RPMI8226 (cell line): ENCODE results near the gene ALDH1L1.

ENCODE experiments used
- DNase-seq: peaks from one replicate; pipeline ENCODE4 v3.0.0-alpha.2; 2015

Gene ALDH1L1

DNA sequence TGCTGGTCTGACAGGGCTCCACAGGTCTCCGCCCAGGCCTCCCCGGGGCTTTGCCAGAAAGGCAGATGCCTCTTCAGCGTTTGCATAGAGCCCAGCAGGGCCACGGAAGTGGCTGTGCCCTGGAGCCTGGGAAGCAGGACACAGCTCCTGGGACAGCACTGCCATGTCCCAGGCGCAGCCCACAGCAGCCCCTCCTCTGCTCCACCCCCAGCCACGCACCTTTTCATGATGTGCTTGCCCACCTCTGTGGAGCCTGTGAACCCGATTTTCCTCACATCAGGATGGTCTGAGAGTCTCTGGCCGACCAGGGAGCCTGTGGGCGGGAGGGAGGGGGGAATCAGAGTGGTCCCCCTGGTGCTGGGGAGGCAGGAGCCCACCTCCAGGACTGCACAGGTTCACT is 62.6 kb downstream of the ALDH1L1 start:
- DNase-seq: no peak

DNA sequence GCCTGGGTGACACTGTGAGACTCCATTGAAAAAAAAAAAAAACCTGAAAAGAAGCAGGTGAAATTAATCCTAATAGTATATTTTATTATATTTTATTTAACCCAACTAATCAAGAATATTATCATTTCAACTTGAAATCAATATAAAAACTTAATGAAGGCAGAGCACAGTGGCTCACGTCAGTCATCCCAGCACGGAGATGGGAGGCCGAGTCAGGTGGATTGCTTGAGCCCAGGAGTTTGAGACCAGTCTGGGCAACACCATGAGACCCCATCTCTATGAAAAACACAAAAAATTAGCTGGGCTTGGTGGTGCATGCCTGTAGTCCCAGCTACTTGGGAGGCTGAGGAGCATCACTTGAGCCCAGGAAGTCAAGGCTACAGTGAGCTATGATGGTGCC is 63.2 kb downstream of the ALDH1L1 start:
- no peak for DNase-seq

DNA sequence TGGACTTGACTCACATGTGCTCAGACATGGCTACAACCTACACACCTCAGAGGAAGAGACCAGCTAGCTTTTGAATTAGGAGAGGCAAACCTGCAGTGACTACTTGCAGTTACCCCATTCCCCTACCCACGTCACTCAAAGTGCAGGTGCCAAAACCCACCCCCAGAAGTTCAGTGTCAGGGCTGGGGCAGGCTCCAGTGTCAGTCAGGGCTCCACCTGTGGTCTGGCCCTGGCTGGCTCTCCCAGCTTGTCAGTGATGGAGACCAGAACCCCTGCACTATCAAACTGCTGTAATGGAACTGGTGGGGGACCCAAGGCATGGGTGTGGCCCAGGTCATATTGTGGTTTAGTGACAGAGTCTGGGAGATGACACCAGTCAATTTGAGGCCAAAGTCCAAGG is 63.9 kb downstream of the ALDH1L1 start:
- no peak for DNase-seq

DNA sequence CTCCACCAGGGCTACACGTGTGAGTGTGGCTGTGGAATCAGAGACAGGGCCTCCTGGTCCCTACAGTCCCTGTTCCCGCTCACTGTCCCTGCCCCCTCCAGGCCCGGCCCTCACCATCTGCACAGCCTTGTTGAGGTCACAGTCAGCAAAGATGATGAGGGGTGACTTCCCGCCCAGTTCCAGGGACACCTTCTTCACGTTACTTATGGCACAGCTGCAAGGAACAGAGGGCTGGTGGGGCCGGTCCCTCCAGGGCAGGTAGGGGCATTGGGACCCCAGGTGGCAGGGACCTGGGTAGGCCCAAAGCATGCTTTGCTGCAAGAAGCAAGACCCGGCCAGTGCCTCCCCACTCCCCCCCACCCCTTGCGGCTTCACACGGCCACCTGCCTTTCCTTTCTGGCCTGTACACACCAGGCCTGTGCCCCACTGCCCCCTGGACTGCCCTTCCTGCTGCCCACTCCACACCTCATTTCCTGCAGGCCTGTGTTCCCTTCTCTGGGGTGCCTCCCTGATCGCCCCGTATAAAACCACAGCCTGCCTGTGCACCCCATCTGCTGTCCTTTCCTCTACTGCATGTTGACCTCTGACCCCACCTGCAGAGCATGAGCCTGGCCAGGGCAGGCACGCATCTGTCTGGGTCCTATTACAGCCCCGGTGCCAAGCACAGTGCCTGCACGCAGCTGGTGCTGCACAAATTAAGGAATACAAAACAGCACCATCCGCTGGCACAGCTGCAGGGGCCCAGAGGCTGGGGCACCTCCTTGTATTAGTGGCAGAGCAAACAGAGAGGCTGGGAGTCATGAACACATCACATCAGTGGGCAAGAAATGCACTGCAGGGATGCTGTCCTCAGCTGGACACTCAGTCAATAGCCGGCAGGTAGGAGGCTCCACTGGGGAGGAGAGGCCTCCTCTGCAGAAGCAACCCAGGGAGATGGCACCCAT is 65.7 kb downstream of the ALDH1L1 start:
- no peak for DNase-seq

DNA sequence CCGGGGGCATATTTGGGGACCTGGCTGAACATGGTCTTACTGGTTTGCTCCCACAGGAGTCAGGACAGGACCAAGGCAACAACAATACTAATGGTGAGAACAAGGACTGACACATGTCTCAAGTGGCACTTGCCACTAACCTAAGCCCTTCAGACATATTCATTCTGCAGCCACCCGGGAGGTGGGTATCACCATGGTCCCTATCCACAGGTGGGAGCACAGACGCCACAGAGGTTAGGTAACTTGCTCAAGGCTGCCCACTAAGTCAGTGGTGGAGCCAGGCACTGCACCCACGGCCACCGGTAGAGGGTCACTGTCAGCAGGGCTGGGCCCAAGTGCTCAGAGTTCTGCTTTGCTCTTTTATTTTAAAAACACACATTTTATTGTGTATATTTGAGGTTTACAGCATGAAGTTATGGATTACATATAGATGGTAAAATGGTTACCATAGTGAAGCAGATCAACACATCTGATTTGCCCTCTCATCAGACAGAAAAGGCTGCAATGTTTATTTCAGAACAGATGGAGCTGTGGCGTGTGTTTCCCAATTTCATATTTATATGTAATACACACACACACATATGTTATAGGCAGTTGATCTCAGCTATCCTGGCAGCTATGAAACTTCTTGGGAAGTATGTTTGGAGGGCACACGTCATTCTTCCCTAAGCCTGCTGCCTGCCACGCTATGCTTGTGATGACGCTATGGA is 66.5 kb downstream of the ALDH1L1 start:
- peak; percentile 26 for DNase-seq

DNA sequence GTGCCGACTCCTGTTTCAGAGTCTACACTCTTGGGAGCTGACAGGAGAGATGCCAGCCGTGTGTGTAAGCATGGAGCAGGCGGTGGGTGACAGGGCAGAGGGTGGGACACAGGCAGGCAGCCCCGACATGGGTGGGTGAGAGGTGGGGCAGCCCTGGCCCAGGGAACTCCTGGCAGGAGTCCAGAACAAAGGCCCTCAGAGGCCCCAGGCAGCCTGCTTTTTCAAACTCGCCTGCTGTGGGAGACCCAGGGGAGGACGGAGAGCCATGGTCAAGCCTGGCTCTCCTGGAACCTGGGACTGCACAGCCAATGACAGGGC is 67.2 kb downstream of the ALDH1L1 start:
- DNase-seq: no peak

DNA sequence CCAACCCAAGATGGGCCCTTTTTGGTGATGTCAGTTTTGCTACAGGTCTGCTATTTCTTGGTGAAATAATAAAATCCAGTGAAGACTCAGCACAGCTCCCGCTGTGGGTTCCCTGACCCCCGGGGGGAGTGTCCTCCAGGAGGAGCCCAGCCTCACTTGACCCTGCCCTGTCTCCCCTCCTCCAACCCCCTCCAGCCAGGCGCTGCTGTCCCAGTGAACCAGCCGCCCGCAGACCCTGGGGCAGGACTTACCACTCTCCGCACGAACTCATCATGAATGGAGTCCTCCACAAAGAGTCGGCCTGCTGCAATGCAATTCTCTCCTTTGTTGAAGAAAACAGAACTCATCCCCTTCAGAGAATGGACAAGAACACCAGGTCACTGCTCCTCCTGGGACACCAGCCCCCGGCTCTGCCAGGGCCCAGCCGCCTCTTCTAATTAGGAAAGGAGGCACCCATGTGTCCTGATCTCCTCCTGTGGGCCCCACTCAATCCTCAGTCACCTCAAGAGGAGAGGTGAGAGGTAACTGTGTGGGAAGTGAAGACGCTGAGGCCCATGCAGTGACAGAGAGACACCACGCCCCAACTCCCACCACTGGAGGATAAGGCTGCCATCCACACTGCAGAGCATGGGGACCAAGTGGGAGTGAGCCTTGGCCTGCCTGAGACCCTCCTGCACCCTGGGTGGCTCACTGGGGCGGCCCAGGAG is 67.7 kb downstream of the ALDH1L1 start:
- DNase-seq: no peak

DNA sequence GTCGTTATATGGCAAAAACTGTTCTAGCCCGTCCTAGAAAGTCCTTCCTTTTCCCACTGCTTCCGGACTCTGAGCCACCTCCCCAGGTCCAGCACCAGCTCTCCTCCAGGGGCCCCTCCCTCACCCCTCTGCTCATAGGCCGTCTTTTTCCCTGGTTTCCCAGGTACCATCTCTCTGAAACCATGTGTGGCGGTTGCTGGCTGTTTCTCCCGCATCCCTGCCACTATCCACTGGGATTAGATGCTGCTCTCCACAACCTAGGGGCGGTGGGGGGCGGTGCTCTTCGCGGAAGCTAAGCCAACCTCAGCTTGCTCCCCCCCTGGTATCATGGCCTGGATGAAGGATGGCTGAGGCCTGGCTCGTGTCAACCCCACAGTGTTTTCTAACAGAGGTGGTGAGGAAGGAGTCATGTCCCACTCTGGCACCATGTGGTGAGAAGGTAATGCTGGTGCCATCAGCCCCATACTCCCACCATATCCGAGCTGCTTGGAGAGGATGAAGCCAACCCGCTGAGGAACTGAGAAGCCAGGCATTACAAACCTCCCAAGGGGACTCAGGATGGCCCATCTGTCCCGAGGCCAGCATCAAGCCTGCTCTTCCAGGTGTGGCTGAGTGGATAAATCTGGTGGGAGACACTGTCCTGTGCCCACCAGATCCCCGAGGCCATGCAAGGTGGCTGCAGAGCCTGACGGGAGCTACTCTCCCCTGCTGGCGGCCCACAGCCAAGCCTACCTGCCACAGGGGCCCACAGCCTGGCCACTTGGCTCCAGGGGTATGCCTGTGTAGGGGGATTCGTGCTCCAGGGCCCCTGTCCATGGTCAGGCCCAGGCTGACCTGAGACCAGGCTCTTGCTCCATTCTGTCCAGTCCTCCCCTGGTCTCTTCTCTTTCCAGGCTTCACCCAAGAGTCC is 68.6 kb downstream of the ALDH1L1 start:
- DNase-seq: no peak

DNA sequence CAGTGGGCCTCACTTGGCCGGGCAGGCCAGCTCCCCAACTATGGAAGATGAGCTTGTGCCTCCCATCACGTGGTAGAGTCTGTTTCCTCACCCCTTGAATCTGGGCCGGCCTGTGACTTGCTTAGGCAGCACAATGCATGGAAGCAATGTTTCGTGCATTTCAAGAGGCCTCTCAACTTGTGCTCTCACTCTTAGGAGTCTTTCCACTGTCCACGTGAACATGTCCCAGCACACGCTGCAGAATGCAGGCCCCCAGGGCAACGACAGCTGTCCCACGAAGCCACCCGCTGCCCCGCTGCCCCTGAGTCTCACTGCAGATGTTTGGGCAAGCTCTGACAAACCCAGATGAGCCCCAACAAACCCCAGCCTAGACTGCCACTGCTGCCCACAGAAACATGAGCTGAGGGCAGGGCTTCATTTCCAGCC is 69.2 kb downstream of the ALDH1L1 start:
- DNase-seq: no peak

DNA sequence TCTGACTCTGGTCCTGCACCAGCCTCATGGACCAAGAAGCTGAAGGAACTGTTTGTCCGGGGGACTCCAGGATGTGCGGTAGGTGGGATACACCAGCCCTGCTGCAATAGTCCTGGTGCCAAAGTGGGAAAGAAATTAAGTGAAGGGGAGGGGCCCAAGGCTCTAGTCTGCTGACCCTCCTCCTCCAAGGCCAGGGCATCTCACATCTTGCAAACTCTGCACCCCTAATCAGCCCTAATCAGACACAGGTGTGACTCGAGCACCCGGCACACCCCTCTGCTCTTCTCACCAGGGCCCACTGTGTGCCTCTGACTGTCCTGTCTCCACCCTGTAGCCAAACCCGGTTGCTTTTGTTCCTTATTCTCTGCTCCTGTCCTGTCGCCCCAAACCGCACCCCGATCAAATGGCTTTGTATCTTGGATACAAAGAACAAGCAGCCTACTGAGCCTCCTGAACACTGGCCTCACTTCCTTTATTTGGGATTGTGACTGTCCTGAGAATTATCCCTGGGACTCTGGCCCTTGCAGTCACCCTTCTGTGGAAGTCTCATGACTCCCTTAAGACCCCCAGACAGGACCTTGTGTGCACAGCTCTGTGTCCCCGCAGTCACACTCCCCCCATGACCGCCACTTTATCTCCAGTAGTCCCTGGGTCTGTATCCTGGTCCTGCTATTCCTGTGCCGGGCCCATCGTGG is 69.8 kb downstream of the ALDH1L1 start:
- no peak for DNase-seq

DNA sequence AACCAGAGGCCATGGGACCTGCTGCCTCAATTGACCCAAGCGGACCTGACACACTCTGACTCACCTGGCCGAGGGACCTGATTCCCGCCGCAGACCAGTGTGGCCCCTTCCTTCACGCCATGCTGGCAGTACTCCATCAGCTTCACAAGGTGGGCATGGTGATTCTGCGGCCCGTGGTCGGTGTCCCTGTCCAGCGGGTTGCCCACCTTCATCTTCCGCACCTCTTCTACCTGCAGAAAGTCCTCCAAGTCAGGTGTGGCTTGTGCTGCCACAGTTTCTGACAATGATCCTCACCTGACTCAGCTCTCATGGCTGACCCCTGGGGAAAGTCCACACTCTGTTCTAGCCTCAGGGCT is 70.5 kb downstream of the ALDH1L1 start:
- DNase-seq: no peak

DNA sequence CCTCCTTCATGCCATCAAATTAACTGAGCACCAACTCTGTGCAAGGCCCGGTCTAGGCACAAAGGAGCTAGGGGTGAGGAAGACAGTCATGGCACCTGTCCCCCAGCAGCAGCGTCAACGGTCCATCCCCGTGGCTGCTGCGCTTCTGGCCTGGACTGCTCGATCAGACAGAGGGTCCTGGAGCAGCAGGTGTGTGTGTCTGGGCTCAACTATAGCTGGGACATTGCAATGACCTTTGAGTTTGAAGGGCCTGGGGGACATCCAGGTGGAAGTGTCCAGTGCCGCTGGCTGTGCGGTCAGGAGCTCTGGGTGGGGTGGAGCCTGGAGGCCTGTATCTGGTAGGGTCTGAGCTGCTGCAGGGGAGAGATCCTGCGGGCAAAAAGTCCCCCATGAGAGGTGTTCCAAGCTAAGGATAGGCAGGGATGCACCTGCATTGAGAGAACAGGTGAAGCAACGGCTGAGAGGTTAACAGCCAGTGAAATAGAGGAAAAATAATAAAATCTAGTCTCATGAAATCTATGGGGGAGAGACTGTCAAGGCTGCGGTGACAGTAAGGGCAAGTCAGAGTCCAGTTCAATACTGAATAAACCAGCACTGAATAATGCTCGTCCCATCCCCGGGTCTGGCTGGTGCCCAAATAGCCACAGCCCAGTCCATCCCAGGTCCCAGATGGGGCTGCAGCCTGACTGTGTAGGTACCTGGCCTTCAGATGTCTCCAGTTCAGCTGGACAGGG is 71.1 kb downstream of the ALDH1L1 start:
- DNase-seq: no peak

DNA sequence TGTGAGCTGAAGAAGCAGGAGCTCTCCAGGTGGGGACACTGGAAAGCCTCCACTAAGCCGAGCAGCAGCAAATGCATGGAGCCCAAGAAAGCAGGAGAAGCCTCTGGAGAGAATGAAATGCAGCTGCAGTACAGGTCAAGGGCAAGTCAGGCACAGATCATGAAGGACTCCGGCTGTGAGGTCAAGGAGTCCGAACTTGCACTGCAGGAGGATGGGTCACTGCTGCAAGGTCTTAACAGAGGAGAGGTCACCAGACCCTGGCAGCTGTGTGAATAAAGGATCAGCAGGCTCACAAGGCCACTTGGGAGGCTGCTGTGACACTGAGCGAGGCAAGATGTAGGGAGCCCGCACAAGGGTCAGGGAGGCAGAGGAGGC is 71.7 kb downstream of the ALDH1L1 start:
- DNase-seq: no peak

DNA sequence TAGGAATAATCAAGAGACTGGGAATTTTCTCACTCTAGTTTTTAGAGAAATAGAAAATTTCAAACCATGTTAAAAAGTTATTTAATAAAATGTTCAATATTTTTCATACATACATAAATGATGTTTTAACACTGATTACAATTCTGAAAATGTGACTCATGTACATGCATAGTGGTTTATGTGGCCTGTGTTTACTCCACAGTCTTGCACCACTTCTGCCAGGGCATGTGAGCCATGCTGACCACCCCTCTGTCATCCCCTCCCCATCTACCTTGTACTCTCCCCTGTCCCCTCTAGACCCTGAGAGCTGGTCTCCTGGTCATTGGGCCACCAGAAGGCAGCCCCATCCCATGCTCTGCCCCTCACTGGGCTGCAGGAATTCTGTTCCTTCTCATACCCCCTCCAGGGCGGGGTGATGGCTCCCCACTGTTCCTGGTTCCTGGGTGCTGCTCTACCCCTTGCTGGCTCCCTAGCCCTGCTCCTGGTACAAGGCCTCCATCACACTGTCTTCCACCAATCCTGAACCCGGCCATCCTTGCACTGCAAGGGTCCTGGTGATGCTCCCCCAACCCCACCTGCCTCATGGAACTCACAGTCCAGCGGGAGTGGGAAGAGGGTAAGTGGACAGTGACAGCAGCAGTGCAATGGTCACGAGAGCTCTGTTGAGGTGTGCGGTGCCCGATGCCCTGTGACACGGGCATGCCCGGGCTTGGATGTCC is 72.3 kb downstream of the ALDH1L1 start:
- DNase-seq: no peak

DNA sequence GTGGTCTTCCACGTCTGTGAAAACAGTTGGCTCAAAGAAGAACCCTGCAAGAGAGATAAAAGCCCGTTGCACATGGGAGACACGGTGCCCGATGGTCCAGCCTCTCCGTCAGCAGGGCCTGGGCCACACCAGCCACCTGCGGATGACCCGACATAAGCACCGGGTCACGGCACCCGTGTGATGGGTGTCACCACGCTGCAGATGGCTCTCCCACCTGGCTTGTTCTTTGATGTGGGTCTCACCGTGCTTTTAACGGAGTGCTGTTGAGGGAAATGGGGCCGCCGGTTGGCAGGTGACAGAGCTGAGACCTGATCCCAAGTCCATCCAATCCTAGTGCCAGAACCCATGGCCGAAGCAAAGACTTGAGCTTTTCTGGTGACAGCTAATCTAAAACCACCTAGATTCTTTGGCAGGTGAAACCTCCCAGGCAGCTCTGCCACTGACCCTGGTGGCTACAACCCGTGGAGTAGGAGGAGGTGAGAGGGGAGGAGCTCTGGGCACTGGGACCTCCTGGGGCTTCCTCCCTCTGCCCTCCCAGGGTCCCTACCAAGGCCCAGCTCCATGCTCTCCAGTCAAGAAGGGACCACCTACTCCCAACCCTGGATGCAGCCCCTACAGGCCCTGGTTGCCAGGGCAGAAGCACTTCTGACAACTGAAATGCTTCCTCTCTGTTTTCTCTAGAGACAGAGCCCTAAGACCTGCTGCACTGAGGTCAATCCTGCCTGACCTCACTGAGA is 73.0 kb downstream of the ALDH1L1 start:
- DNase-seq: no peak

DNA sequence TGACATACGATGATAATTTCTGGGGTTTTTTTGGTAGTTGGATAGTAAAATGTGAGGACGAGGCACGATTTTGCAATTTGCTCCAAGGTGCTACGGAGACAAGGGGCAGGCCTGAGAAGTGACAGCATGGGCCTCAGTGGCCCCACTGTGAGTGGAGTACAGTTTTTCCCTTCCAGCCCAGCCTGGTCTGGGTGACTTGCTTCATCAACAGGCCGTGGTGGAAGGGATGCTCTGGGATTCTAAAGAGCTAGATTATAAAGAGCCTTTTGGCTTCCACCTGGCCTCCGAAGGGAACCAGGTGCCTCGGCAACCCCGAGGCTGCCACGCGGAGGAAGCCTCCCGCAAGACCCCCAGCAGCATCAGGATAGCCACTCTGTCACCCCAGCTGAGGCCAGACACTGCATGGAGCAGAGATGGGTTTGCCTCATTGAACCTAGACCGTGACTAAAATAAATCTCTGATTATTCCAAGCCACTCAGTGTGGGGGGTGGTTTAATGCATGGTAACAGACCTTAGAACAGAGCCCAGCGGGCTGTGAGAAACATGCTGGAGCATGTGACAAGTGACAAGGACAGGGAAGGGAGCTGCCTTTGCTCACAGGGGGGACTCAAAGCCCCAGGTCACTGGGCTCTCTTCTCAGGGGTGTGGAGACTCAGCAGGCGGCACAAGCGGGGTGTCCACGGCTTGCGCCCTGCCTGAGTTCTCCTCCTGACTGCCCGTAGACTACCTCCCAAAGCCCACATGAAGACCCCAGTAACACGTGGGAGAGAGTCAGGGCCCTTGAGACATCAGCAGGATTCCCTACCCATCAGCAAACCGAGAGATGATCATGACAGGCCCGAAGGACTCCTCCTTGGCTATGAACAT is 73.8 kb downstream of the ALDH1L1 start:
- DNase-seq: no peak

DNA sequence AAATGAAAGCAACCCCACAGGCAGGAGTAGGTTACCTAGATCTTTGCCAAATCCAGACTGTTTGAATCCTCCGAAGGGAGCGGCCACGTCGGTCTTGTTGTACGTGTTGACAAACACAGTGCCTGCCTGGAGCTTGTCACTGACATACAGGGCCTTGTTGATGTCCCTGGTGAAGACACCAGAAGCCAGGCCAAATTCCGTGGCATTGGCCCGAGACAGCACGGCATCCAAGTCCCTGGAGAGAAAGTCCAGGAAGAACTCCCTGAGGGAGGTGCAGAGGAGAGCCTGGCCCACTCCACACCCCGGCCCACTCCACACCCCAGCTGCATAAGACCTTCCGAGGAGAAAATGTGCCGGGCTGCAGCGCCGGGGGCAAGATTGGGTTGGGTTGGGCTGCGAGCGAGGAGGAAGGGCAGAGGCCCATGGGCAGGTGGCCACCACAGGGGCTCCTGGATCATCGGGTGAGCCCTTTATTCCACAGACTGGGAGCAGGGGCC is 74.6 kb downstream of the ALDH1L1 start:
- no peak for DNase-seq

DNA sequence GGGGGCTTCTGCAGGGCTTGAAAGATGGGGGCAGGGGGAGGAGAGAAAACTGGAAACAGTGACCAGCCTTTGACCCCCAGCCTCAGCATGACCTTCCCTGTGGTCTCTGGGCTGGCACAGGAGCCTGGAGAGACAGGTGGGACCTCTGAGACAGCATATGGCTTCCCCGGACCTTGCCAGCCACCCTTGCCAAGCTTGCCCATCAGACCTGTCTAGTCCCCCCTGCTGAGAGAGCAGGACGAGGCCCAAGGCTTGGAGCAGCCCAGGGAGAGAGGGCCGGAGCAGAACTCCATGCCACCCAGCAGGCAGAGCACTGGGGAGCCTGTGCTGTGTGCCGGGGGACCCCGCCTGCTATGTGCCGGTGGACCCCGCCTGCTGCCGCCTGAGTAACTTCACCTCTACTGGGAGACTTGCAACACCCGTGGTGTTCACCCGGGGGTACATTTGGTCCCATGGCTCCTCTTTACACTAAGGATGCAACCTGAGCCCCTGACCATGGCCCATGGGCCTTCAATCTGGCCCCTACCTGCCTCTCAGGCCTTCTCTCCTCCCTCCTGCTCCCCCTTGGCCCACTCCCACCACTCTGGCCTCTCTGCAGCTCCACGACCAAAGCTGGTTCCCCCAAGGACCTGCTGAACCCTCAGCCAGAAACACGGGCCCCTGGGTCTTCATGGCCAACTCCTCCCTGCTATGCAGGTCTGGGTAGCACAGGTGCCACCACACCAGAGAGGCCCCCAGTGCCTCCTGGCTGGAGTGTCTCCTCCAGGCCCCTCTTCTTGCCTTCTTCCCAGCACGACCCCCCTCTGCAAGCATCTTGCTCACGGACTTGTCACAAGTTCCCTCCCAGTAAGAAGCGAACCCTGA is 75.4 kb downstream of the ALDH1L1 start:
- no peak for DNase-seq
